A549 (cell line): Measurements from ENCODE around the gene MYO1D.

Experiments used
- CTCF ChIP-seq: fragments of >200 bp; sonication (Bioruptor Twin); formaldehyde crosslinking; IDR thresholded peaks from 3 replicates; pipeline ENCODE4 v1.5.1; 2016
- EP300 ChIP-seq, 2 experiments: fragments of >200 bp; sonication (Bioruptor Twin); formaldehyde crosslinking; IDR thresholded peaks; 2 replicates in 1 of 2; 3 replicates in 1 of 2; pipeline ENCODE4 v1.6.1; 2016 to 2017
- HOXB5 ChIP-seq: fragments of 250-450 bp; sonication (Bioruptor Pico); IDR thresholded peaks from 2 replicates; pipeline ENCODE4 v1.5.0; 2020; ENCODE audit warnings: mild to moderate bottlenecking, moderate library complexity
- JUN ChIP-seq, 2 experiments: fragments of >200 bp; sonication (Bioruptor Twin); formaldehyde crosslinking; IDR thresholded peaks; 2 replicates in 1 of 2; 3 replicates in 1 of 2; pipeline ENCODE4 v1.6.1; 2016 to 2017
- MYC ChIP-seq: IDR thresholded peaks from 2 replicates; pipeline ENCODE4 v1.6.1; 2012; ENCODE audit warnings: mild to moderate bottlenecking, inconsistent platforms, low read length, improper control_type of control experiment, borderline replicate concordance
- POLR2A ChIP-seq: IDR thresholded peaks from 2 replicates; pipeline ENCODE4 v1.6.1; 2012; ENCODE audit warnings: mild to moderate bottlenecking, low read length
- RAD21 ChIP-seq, 2 experiments: fragments of >200 bp in 1 of 2; sonication (Bioruptor Twin) in 1 of 2; formaldehyde crosslinking in 1 of 2; IDR thresholded peaks in 1 of 2; conservative IDR thresholded peaks in 1 of 2; 2 replicates in 1 of 2; 3 replicates in 1 of 2; pipeline ENCODE4 v1.6.1; 2012 to 2018; ENCODE audit warnings: inconsistent platforms in 1 of 2

DNA sequence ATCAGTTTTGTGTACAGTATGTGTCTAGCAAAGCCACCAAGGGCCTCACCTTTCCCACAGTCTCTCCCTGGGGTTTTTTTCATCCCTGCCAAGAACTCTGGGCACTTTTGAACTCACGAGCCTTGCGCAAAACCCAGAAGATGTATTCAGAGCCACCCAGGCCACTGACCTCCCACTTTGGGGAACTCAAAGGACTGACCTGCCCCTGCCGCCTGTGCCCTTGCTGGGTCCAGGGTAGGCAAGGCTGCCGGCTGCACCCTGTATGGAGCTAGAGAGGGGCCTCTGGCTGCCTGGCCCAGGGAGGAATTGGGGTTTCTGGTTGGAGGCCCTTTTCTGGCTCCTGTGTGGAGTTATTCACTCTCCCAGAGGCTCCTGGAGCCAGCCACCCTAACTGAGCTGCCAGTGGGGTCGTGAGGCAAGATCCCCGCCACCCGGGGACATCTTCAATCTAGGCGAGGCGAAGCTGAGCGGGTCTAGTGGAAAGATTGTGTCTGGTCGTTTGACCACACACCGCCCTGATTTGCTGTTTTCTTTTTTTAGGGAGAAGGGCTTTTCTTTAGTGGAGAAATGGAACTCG lies 388.2 kb downstream of the MYO1D start:
- no peak for TF ChIP-seq JUN (IDR thresholded peaks at IDR 0.05)
- no peak for TF ChIP-seq CTCF
- TF ChIP-seq MYC: no peak
- TF ChIP-seq RAD21 (conservative IDR thresholded peaks at IDR 0.05 in 1 of 2, IDR thresholded peaks at IDR 0.05 in 1 of 2): no peak
- TF ChIP-seq EP300 (IDR thresholded peaks at IDR 0.05): no peak
- TF ChIP-seq HOXB5 (CRISPR knock-in tag): no peak
- TF ChIP-seq POLR2A: no peak
